GM21723 (cell line): ENCODE measurements around the gene OTUD1.
A peak's percentile ranks its signal among the peaks of the same experiment; 100 is the strongest.
"Not testable (repeated sequence)": the region's sequence is repeated elsewhere in the genome, so short reads cannot be mapped to it uniquely, and the experiment has no call there.

ENCODE experiments used
- ATAC-seq: cut with Tn5 transposase; IDR thresholded peaks from one replicate; pipeline ENCODE4 v1.9.1; 2021; ENCODE audit warnings: mild to moderate bottlenecking, moderate library complexity; ENCODE audit not compliant: unreplicated experiment

OTUD1 gene

GRCh38 chr10:23438547-23439451 is at the start of gene OTUD1:
TSS of gene OTUD1 (plus strand) at chr10:23439075. CDS start at chr10:23439458, 383 bp downstream.
- ATAC-seq = peak; percentile 84

GRCh38 chr10:23390408-23390807 is 48.5 kb upstream of the OTUD1 start:
- ATAC-seq = not testable (repeated sequence)

- no peak for ATAC-seq
Measured at GRCh38 chr10:23390809-23391208, 48.1 kb upstream of the OTUD1 start.

- no peak for ATAC-seq
Measured at GRCh38 chr10:23391821-23392220, 47.1 kb upstream of the OTUD1 start.

GRCh38 chr10:23395017-23395416 is 43.9 kb upstream of the OTUD1 start:
- ATAC-seq = no peak

GRCh38 chr10:23396695-23397094 is 42.2 kb upstream of the OTUD1 start:
- no peak for ATAC-seq

GRCh38 chr10:23399701-23400144 is 39.2 kb upstream of the OTUD1 start:
- no peak for ATAC-seq

GRCh38 chr10:23402856-23403255 is 36.0 kb upstream of the OTUD1 start:
- ATAC-seq = no peak

- ATAC-seq = no peak
Measured at GRCh38 chr10:23403278-23403677, 35.6 kb upstream of the OTUD1 start.

GRCh38 chr10:23403719-23404118 is 35.2 kb upstream of the OTUD1 start:
- no peak for ATAC-seq

GRCh38 chr10:23404461-23404980 is 34.4 kb upstream of the OTUD1 start:
- ATAC-seq = no peak

- no peak for ATAC-seq
Measured at GRCh38 chr10:23405540-23405939, 33.3 kb upstream of the OTUD1 start.

GRCh38 chr10:23406409-23406808 is 32.5 kb upstream of the OTUD1 start:
- ATAC-seq = no peak

GRCh38 chr10:23408330-23408976 is 30.4 kb upstream of the OTUD1 start:
- no peak for ATAC-seq

GRCh38 chr10:23412223-23412622 is 26.7 kb upstream of the OTUD1 start:
- ATAC-seq = no peak

- peak; percentile 96 for ATAC-seq
Measured at GRCh38 chr10:23413629-23414089, 25.2 kb upstream of the OTUD1 start.

GRCh38 chr10:23414658-23415057 is 24.2 kb upstream of the OTUD1 start:
- ATAC-seq = no peak

- no peak for ATAC-seq
Measured at GRCh38 chr10:23417254-23417653, 21.6 kb upstream of the OTUD1 start.

GRCh38 chr10:23418051-23418681 is 20.7 kb upstream of the OTUD1 start:
- no peak for ATAC-seq

GRCh38 chr10:23419201-23419600 is 19.7 kb upstream of the OTUD1 start:
- no peak for ATAC-seq

- ATAC-seq = no peak
Measured at GRCh38 chr10:23419655-23420329, 19.1 kb upstream of the OTUD1 start.
